HCT116 (cell line): Measurements from ENCODE around the gene DGCR6L. TPM values are rescaled to one million over a fixed set of nuclear protein-coding genes. Genes with fewer than 3 reads are reported as not detected.

Experiments
- ATAC-seq: fragments of 200-7000 bp; cut with Tn5 transposase; 2 replicates; pipeline ENCODE4 v1.9.1; 2020; ENCODE audit warnings: mild to moderate bottlenecking, moderate library complexity
- BruUV-seq: library from RNA; stranded (reverse); fragments of 400-500 nt; replicated peaks from 2 replicates; lab custom pipeline; 2021; lab: Mats Ljungman, UMichigan
- CTCF ChIA-PET: fragments of 300-600 bp; sonication (Branson Sonifier 250); formaldehyde crosslinking; loops from one replicate; lab custom pipeline; 2021; ENCODE audit warnings: antibody characterized with exemption; lab: Charles Lee
- POLR2A ChIA-PET: fragments of 300-600, 350-600 bp; sonication (Branson Sonifier 250); formaldehyde crosslinking; loops from one replicate; lab custom pipeline; 2021; ENCODE audit warnings: antibody characterized with exemption; lab: Charles Lee
- RAD21 ChIA-PET, 2 experiments: fragments of 300-600 bp; sonication (Branson Sonifier 250); formaldehyde crosslinking; loops; one replicate each; lab custom pipeline; 2023; ENCODE audit warnings: low total read pairs in 2 of 2; ENCODE audit not compliant: uncharacterized antibody in 2 of 2, unreplicated experiment in 2 of 2, low non-redundant PET in 1 of 2; lab: Charles Lee
- DNase-seq: peaks from one replicate; pipeline ENCODE4 v3.0.0-alpha.2; 2010; ENCODE audit warnings: low read depth, low spot score
- H2AFZ ChIP-seq: fragments of 200-600 bp; shearing (Covaris generic), sonication (generic); 2 replicates; pipeline ENCODE4 v1.6.1; 2017; ENCODE audit warnings: low read depth, mixed run types, mixed read lengths, antibody characterized with exemption, low read length; ENCODE audit not compliant: poor library complexity, severe bottlenecking
- H3K27ac ChIP-seq: 2 replicates; pipeline ENCODE4 v1.5.1; 2012; ENCODE audit warnings: low read depth, low read length
- H3K27me3 ChIP-seq: fragments of 200-600 bp; sonication (generic); 2 replicates; pipeline ENCODE4 v1.6.1; 2016; ENCODE audit warnings: mixed run types, low read length, mixed read lengths; ENCODE audit not compliant: insufficient read depth
- H3K36me3 ChIP-seq, 2 experiments: fragments of 200-500 bp in 1 of 2; fragments of 200-600 bp in 1 of 2; sonication (Bioruptor generic) in 1 of 2; sonication (generic) in 1 of 2; 2 replicates each; pipeline versions ENCODE4 v1.5.1 to v1.6.1; 2014 to 2016; ENCODE audit warnings: low read length in 2 of 2, inconsistent platforms in 1 of 2, mixed read lengths in 1 of 2, mixed run types in 1 of 2; ENCODE audit not compliant: insufficient read depth in 2 of 2, control insufficient read depth in 1 of 2
- H3K4me1 ChIP-seq, 2 experiments: fragments of 200-600 bp in 1 of 2; sonication (generic) in 1 of 2; 2 replicates each; pipeline versions ENCODE4 v1.5.1 to v1.6.1; 2012 to 2017; ENCODE audit warnings: low read length in 2 of 2, inconsistent platforms in 1 of 2, mild to moderate bottlenecking in 1 of 2, mixed read lengths in 1 of 2, mixed run types in 1 of 2, moderate library complexity in 1 of 2; ENCODE audit not compliant: insufficient read depth in 2 of 2, control insufficient read depth in 1 of 2
- H3K4me2 ChIP-seq: fragments of 200-600 bp; sonication (generic); 2 replicates; pipeline ENCODE4 v1.6.1; 2017; ENCODE audit warnings: mixed run types, low read length, mixed read lengths
- H3K4me3 ChIP-seq, 2 experiments: fragments of 200-600 bp in 1 of 2; sonication (generic) in 1 of 2; replicated peaks in 1 of 2; 2 replicates each; pipeline ENCODE4 v1.5.1; 2011 to 2016; ENCODE audit warnings: low read length in 2 of 2, control low read depth in 1 of 2, low read depth in 1 of 2, mild to moderate bottlenecking in 1 of 2, mixed read lengths in 1 of 2, mixed run types in 1 of 2
- H3K79me2 ChIP-seq: fragments of 200-600 bp; sonication (generic); 2 replicates; pipeline ENCODE4 v1.6.1; 2017; ENCODE audit warnings: mild to moderate bottlenecking, mixed run types, low read length, moderate library complexity, mixed read lengths; ENCODE audit not compliant: insufficient read depth
- H3K9ac ChIP-seq: fragments of 200-600 bp; sonication (generic); 2 replicates; pipeline ENCODE4 v1.6.1; 2016; ENCODE audit warnings: low read length, mixed read lengths
- H3K9me2 ChIP-seq: fragments of 200-600 bp; sonication (generic), shearing (Covaris generic); 2 replicates; pipeline ENCODE4 v1.6.1; 2017; ENCODE audit warnings: mixed run types, mild to moderate bottlenecking, moderate library complexity; ENCODE audit not compliant: insufficient read depth
- H3K9me3 ChIP-seq, 2 experiments: fragments of 200-500 bp in 1 of 2; fragments of 200-600 bp in 1 of 2; sonication (Bioruptor generic) in 1 of 2; sonication (generic) in 1 of 2; 2 replicates each; pipeline ENCODE4 v1.6.1; 2014 to 2017; ENCODE audit warnings: low read length in 2 of 2, mixed read lengths in 2 of 2, inconsistent platforms in 1 of 2, low read depth in 1 of 2, mild to moderate bottlenecking in 1 of 2, mixed run types in 1 of 2, moderate library complexity in 1 of 2; ENCODE audit not compliant: control insufficient read depth in 1 of 2, insufficient read depth in 1 of 2
- H4K20me1 ChIP-seq: fragments of 200-600 bp; sonication (generic), shearing (Covaris generic); 2 replicates; pipeline ENCODE4 v1.6.1; 2017; ENCODE audit warnings: mixed run types, mild to moderate bottlenecking, moderate library complexity; ENCODE audit not compliant: insufficient read depth
- ATF3 ChIP-seq: IDR thresholded peaks from 2 replicates; pipeline ENCODE4 v1.6.1; 2012
- CBX3 ChIP-seq: IDR thresholded peaks from 2 replicates; pipeline ENCODE4 v1.6.1; 2012; ENCODE audit warnings: low read depth
- CEBPB ChIP-seq: IDR thresholded peaks from 2 replicates; pipeline ENCODE4 v1.6.1; 2012; ENCODE audit warnings: low read depth
- EGR1 ChIP-seq: IDR thresholded peaks from 2 replicates; pipeline ENCODE4 v1.6.1; 2012; ENCODE audit warnings: low read depth
- ELF1 ChIP-seq: IDR thresholded peaks from 2 replicates; pipeline ENCODE4 v1.6.1; 2012; ENCODE audit warnings: low read depth, borderline replicate concordance
- FOSL1 ChIP-seq: IDR thresholded peaks from 2 replicates; pipeline ENCODE4 v1.6.1; 2012; ENCODE audit warnings: low read depth
- MAX ChIP-seq: IDR thresholded peaks from 2 replicates; pipeline ENCODE4 v1.6.1; 2012
- RAD21 ChIP-seq: IDR thresholded peaks from 2 replicates; pipeline ENCODE4 v1.6.1; 2012; ENCODE audit warnings: low read depth, mild to moderate bottlenecking
- SIN3A ChIP-seq: IDR thresholded peaks from 2 replicates; pipeline ENCODE4 v1.6.1; 2012; ENCODE audit warnings: low read depth
- SP1 ChIP-seq: IDR thresholded peaks from 2 replicates; pipeline ENCODE4 v1.6.1; 2012; ENCODE audit warnings: low read depth
- YY1 ChIP-seq: IDR thresholded peaks from 2 replicates; pipeline ENCODE4 v1.6.1; 2011; ENCODE audit warnings: low read length, low read depth, moderate library complexity, mild to moderate bottlenecking; ENCODE audit not compliant: insufficient replicate concordance; ENCODE audit errors: extremely low read depth
- ZBTB33 ChIP-seq: IDR thresholded peaks from 2 replicates; pipeline ENCODE4 v1.6.1; 2011; ENCODE audit warnings: mild to moderate bottlenecking, low read length, moderate library complexity; ENCODE audit not compliant: insufficient replicate concordance; ENCODE audit errors: extremely low read depth
- ZNF274 ChIP-seq: fragments of 200-500 bp; sonication (Bioruptor generic); IDR thresholded peaks from 2 replicates; pipeline ENCODE4 v1.6.1; 2014; ENCODE audit warnings: mild to moderate bottlenecking, low read depth, low read length, inconsistent platforms
- intact Hi-C: fragments of 100-400 bp; cut with micrococcal nuclease; formaldehyde crosslinking; loops from 2 replicates; pipeline ENCODE4 v1.10.0; 2022
- total RNA-seq: library from RNA; stranded (reverse); gene quantifications from one replicate; pipeline ENCODE4 v1.2.1, GENCODE V29; 2021; ENCODE audit not compliant: unreplicated experiment

DGCR6L gene
- total RNA-seq, 1 experiment from 2014 or later: 44.9 TPM

- Histone ChIP-seq H3K9me2 (no peaks in the 10 kb centered on the region), H3K36me3 (no peaks in the 10 kb centered on the region), H3K27ac (no peak overlapping the region), H3K27me3 (no peaks in the 10 kb centered on the region), H3K79me2 (peaks cover 10% of the 10 kb centered on the region; the same call in 1 of the 2 replicates), H3K4me2 (no peak overlapping the region), H3K4me3 (no peak overlapping the region), H3K4me1 (peaks cover 5 to 23% of the 10 kb centered on the region in 2 experiments), H4K20me1 (no peaks in the 10 kb centered on the region), H3K9ac (no peak overlapping the region), H3K9me3 (no peaks in the 10 kb centered on the region), H2AFZ (no peak overlapping the region)
- POLR2A ChIA-PET: no interaction called here
- TF ChIP-seq SIN3A (no peak), CEBPB (no peak), RAD21 (no peak), MAX (no peak), ATF3 (no peak), FOSL1 (no peak), YY1 (no peak), SP1 (no peak), CBX3 (no peak), ZBTB33 (no peak), EGR1 (no peak), ELF1 (no peak), ZNF274 (no peak)
- DNase-seq (no peak), ATAC-seq (no peak)
- no TSS peak for BruUV-seq
- intact Hi-C loops: no loop called here
- CTCF ChIA-PET: no interaction called here
- RAD21 ChIA-PET: no interaction called here
Measured at GRCh38 chr22:20316217-20316843, 3.5 kb downstream of the DGCR6L start.
